ENCODE results near the gene ZCCHC4.
"Not testable (repeated sequence)": the region's sequence is repeated elsewhere in the genome, so short reads cannot be mapped to it uniquely, and the experiment has no call there.

The ZCCHC4 gene

GRCh38 chr4:25310803-25311166 is 1.8 kb upstream of the ZCCHC4 start:
- in situ Hi-C loops (cut with HindIII; ENCODE audit: low pct_ligation_motif_present, low pct_unique_long_range_greater_than_20kb, low sequenced_read_pairs): no loop called here
- DNase-seq: no peak

DNA sequence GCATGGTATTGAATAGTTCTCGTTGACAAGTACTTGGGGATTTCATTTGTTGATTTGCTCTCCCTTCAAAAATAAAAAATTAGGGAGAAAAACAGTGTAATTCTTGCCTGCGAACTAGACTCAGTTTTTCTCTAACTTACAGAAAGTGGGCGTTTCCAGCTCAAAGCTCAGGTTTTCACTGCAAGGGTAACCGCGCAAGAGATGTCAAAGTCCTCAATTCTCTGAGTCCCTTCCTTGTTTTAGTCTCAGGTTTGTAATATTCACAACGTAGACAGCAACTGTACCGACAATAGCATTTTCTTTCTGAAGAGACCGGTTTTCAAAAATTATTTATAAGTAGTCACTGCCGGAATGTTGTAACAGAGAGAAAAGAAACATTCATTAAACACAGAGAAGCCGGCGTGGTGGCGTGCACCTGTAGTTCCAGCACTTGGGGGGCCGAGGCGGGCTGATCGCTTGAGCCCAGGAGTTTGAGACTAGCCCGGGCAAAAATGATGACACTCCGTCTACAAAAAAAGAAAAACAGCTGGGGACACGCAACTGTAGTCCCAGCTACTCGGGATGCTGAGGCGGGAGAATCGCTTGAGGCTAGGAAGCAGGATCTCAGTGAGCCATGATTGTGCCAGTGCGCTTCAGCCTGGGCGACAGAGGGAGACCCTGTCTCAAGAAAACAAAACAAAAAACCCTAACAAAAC is 774 bp downstream of the ZCCHC4 start:
- in situ Hi-C loops (cut with HindIII; ENCODE audit: low pct_ligation_motif_present, low pct_unique_long_range_greater_than_20kb, low sequenced_read_pairs): no loop called here
- DNase-seq: peak; percentile 37

- in situ Hi-C loops (cut with HindIII; ENCODE audit: low pct_ligation_motif_present, low pct_unique_long_range_greater_than_20kb, low sequenced_read_pairs): no loop called here
- DNase-seq: peak; percentile 22
Observed at GRCh38 chr4:25320336-25320735, 7.8 kb downstream of the ZCCHC4 start.

- peak; percentile 67 for DNase-seq
- in situ Hi-C loops (cut with HindIII; ENCODE audit: low pct_ligation_motif_present, low pct_unique_long_range_greater_than_20kb, low sequenced_read_pairs): no loop called here
Observed at GRCh38 chr4:25320773-25321172, 8.2 kb downstream of the ZCCHC4 start.

DNA sequence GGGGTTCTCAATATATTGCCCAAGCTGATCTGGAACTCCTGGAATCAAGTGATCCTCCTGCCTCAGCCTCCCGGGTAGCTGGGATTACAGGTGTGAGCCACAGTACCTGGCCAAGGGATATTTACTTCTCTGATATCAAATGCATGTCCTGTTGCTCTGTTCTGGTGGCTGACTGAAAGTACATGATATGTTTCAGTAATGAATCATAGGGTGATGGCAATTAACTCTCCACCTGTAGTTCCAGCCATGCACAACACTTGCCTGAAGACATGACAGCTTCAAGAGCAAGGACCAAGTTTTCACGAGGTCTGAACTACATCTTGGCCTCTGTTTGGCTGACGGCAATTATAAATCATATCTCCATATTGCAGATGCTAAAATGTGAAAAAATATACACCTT is 9.1 kb downstream of the ZCCHC4 start:
- in situ Hi-C loops (cut with HindIII; ENCODE audit: low pct_ligation_motif_present, low pct_unique_long_range_greater_than_20kb, low sequenced_read_pairs): no loop called here
- DNase-seq: no peak

DNA sequence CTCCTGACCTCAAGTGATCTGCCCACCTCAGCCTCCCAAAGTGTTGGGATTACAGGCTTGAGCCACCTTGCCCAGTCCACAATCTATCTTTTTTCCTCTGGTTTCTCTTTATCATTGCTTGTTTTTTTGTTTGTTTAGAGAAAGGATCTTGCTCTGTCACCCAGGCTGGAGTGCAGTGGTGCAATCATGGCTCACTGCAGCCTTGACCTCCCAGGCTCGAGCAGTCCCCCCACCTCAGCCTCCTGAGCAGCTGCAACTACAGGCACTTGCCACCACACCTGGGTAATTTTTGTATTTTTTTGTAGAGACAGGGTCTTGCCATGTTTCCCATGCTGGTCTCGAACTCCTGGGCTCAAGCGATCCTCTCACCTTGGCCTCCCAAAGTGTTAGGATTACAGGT is 15.9 kb downstream of the ZCCHC4 start:
- DNase-seq; in situ Hi-C loops (cut with HindIII; ENCODE audit: low pct_ligation_motif_present, low pct_unique_long_range_greater_than_20kb, low sequenced_read_pairs): not testable (repeated sequence)

DNA sequence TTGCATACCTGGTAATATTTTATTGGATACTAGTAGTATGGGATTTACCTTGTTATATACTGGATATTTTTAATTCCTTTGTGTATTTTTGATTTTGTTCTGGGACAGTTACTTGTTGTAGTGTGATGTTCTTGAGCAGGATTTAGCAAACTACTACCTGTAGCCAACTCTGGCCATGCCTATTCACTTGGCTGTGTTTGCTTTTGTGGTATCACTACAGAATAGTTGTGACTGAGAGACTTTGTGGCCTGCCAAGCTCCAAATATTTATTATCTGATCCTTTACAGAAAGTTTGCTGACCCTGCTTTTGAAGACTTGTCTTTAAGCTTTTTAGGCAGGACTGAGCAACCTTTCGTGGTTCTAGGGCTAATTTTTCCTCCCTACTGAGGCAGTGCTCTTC is 17.8 kb downstream of the ZCCHC4 start:
- in situ Hi-C loops (cut with HindIII; ENCODE audit: low pct_ligation_motif_present, low pct_unique_long_range_greater_than_20kb, low sequenced_read_pairs): no loop called here
- DNase-seq: no peak

DNA sequence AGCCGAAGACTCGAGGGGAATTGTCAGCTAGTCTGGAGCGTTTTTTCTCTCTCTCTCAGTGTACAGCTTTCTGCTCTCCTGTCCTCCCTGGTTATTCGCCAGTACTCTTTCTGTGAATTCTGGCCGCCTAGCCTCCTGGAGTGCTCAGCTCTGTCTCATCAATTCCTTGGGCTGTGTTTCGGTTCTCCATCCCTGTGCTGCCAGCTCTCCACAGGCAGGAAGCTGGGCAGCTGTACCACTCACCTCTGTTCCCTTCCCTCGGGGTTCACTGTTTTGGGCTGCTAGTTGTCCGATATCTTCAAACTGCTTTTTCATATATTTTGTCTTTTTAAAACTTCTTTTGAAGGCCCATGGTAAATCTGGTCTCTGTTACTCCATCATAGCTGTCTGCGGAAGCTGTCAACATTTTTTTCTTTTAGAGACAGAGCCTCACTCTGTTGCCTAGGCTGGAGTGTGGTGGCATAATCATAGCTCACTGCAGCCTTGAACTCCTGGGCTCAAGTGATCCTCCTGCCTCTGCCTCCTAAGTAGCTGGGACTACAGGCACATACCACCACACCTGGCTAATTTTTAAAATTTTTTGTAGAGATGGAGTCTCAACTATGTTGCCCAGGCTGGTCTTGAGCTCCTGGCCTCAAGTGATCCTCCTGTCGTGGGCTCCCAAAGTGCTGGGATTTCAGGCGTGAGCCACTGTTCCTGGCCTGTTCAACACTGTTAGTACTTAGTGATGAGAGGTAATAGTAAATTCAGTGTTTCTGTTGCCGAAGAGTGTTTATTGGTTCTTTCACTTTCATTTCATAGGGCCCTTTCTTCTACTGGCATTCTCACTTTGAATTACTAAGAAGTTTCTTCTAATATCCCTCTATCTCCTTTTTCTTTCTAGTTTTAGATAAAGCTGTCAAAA is 18.6 kb downstream of the ZCCHC4 start:
- DNase-seq: peak; percentile 24
- in situ Hi-C loops (cut with HindIII; ENCODE audit: low pct_ligation_motif_present, low pct_unique_long_range_greater_than_20kb, low sequenced_read_pairs): no loop called here

DNA sequence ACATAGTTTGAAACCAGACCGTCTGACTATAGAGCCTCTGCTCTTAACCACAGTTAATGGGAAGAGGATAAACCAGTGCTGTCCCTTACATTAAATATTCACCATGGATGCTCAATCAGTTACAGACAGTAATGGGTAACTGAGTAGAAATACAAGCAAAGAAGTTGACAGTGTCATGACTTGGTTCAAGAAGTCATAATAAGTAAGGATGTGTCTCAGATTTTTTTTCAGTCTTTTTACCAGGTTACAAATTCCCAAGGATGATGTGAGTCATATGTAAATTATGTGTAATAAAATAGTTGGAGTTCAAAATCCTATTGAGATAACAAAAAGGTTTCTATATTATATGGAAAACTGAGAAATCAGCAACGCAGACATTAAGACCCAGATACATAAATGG is 31.1 kb downstream of the ZCCHC4 start:
- peak; percentile 65 for DNase-seq
- in situ Hi-C loops (cut with HindIII; ENCODE audit: low pct_ligation_motif_present, low pct_unique_long_range_greater_than_20kb, low sequenced_read_pairs): no loop called here

GRCh38 chr4:25345744-25346143 is 33.2 kb downstream of the ZCCHC4 start:
- DNase-seq: peak; percentile 42
- in situ Hi-C loops (cut with HindIII; ENCODE audit: low pct_ligation_motif_present, low pct_unique_long_range_greater_than_20kb, low sequenced_read_pairs): no loop called here

GRCh38 chr4:25346913-25347312 is 34.3 kb downstream of the ZCCHC4 start:
- in situ Hi-C loops (cut with HindIII; ENCODE audit: low pct_ligation_motif_present, low pct_unique_long_range_greater_than_20kb, low sequenced_read_pairs): no loop called here
- DNase-seq: peak; percentile 12

DNA sequence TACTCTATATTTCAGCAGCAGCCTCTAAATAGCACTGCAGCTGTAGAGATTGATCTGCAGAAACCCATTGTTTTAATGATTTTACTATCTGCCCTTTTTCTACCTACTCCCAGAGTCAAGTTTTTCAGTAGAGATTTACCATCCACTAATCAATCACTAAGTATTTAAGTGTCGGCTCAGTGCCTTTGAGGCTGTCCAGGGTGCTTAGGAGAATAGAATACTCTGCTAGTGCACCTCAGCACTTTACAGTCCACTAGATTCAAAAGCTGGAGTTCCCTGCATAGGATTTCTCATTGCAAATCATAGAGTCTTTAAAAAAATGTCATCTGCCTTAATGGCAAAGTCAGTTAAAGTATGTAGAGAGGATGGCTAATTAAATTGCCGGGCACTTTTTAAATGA is 34.9 kb downstream of the ZCCHC4 start:
- peak; percentile 58 for DNase-seq
- in situ Hi-C loops (cut with HindIII; ENCODE audit: low pct_ligation_motif_present, low pct_unique_long_range_greater_than_20kb, low sequenced_read_pairs): no loop called here

GRCh38 chr4:25347971-25348370 is 35.4 kb downstream of the ZCCHC4 start:
- DNase-seq: peak; percentile 53
- in situ Hi-C loops (cut with HindIII; ENCODE audit: low pct_ligation_motif_present, low pct_unique_long_range_greater_than_20kb, low sequenced_read_pairs): no loop called here

GRCh38 chr4:25350561-25350960 is 38.0 kb downstream of the ZCCHC4 start:
- in situ Hi-C loops (cut with HindIII; ENCODE audit: low pct_ligation_motif_present, low pct_unique_long_range_greater_than_20kb, low sequenced_read_pairs): no loop called here
- DNase-seq: no peak

GRCh38 chr4:25351777-25352416 is 39.3 kb downstream of the ZCCHC4 start:
- in situ Hi-C loops (cut with HindIII; ENCODE audit: low pct_ligation_motif_present, low pct_unique_long_range_greater_than_20kb, low sequenced_read_pairs): no loop called here

DNA sequence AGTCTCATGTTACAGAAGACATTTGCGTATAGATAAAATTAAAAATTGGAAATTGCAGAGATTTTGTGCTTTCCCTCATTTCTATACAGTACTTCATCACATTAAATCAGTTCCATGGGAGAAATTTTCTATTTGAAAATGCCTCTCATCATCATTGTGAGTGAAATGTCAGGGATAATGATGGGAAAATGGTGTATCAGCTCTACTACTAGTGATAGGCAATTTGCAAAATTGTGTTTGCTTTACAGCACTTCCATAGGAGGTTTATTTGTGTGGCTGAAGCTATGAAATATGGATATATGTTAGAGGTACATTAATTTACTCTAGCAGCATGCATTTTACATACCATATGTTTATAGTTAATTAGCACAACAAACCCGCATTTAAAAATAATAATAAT is 43.5 kb downstream of the ZCCHC4 start:
- no peak for DNase-seq
- in situ Hi-C loops (cut with HindIII; ENCODE audit: low pct_ligation_motif_present, low pct_unique_long_range_greater_than_20kb, low sequenced_read_pairs): no loop called here

More at GRCh38 chr4:25351777-25352416, 39.3 kb downstream of the ZCCHC4 start:
- peak; percentile 67 for DNase-seq

- no peak for DNase-seq
- in situ Hi-C loops (cut with HindIII; ENCODE audit: low pct_ligation_motif_present, low pct_unique_long_range_greater_than_20kb, low sequenced_read_pairs): no loop called here
Observed at GRCh38 chr4:25358515-25359275, 46.1 kb downstream of the ZCCHC4 start.

- in situ Hi-C loops (cut with HindIII; ENCODE audit: low pct_ligation_motif_present, low pct_unique_long_range_greater_than_20kb, low sequenced_read_pairs): no loop called here
- no peak for DNase-seq
Observed at GRCh38 chr4:25361253-25361652, 48.7 kb downstream of the ZCCHC4 start.
